Endothelial cell of umbilical vein (primary cell): ENCODE data around the gene DTNA. TPM values are rescaled to one million over a fixed set of nuclear protein-coding genes. Genes with fewer than 3 reads are reported as not detected.
"Not testable (repeated sequence)": the region's sequence is repeated elsewhere in the genome, so short reads cannot be mapped to it uniquely, and the experiment has no call there.

Experiments
- BruUV-seq: library from RNA; stranded (reverse); fragments of 400-500 nt; replicated peaks from 2 replicates; lab custom pipeline; 2021; lab: Mats Ljungman, UMichigan
- CTCF ChIA-PET: fragments of 300-600, 350-600 bp; sonication (Branson Sonifier 250); formaldehyde crosslinking; loops from one replicate; lab custom pipeline; 2021; ENCODE audit warnings: antibody characterized with exemption, inconsistent platforms; lab: Charles Lee
- POLR2A ChIA-PET: fragments of 300-600, 350-600 bp; sonication (Branson Sonifier 250); formaldehyde crosslinking; loops from one replicate; lab custom pipeline; 2021; ENCODE audit warnings: antibody characterized with exemption, inconsistent platforms; lab: Charles Lee
- DNase-seq: peaks from one replicate; pipeline ENCODE4 v3.0.0-alpha.2; 2011; ENCODE audit warnings: low read depth, low spot score
- FAIRE-seq: peaks from 2 replicates; lab custom pipeline; 2011; peaks lifted over from hg19 to GRCh38; lab: Jason Lieb, UNC
- H2AFZ ChIP-seq: 2 replicates; pipeline ENCODE4 v1.6.0; 2012; ENCODE audit warnings: low read depth, low read length, control low read depth, inconsistent platforms
- H3K27ac ChIP-seq: 2 replicates; pipeline ENCODE4 v1.5.1; 2011; ENCODE audit warnings: low read depth, mild to moderate bottlenecking, control low read depth, low read length, moderate library complexity; ENCODE audit not compliant: insufficient read depth
- H3K27me3 ChIP-seq, 2 experiments: 2 replicates each; pipeline versions ENCODE4 v1.6.0 to v1.6.1; 2011; ENCODE audit warnings: low read length in 2 of 2, mixed read lengths in 1 of 2; ENCODE audit not compliant: control insufficient read depth in 2 of 2, insufficient read depth in 2 of 2
- H3K36me3 ChIP-seq, 2 experiments: 2 replicates in 1 of 2; 3 replicates in 1 of 2; pipeline ENCODE4 v1.5.1; 2011; ENCODE audit warnings: low read length in 2 of 2, mild to moderate bottlenecking in 1 of 2, moderate library complexity in 1 of 2; ENCODE audit not compliant: control insufficient read depth in 2 of 2, insufficient read depth in 2 of 2; ENCODE audit errors: extremely low read depth in 1 of 2
- H3K4me1 ChIP-seq: 3 replicates; pipeline ENCODE4 v1.5.1; 2011; ENCODE audit warnings: mild to moderate bottlenecking, low read length; ENCODE audit not compliant: control insufficient read depth, insufficient read depth; ENCODE audit errors: extremely low read depth
- H3K4me2 ChIP-seq: 2 replicates; pipeline ENCODE4 v1.6.1; 2011; ENCODE audit warnings: low read length, control low read depth, mixed read lengths; ENCODE audit not compliant: insufficient read depth
- H3K4me3 ChIP-seq, 3 experiments: fragments of 200-600 bp in 1 of 3; sonication (generic), shearing (Covaris generic) in 1 of 3; replicated peaks in 1 of 3; 2 replicates each; pipeline ENCODE4 v1.5.1; 2011 to 2016; ENCODE audit warnings: control low read depth in 3 of 3, low read length in 3 of 3, mild to moderate bottlenecking in 2 of 3, inconsistent platforms in 1 of 3, low read depth in 1 of 3, moderate library complexity in 1 of 3; ENCODE audit not compliant: insufficient read depth in 1 of 3
- H3K79me2 ChIP-seq: 2 replicates; pipeline ENCODE4 v1.6.0; 2012; ENCODE audit warnings: low read length, inconsistent platforms; ENCODE audit not compliant: control insufficient read depth, insufficient read depth
- H3K9ac ChIP-seq: replicated peaks from 2 replicates; pipeline ENCODE3; 2011; ENCODE audit warnings: low read length, control low read depth; ENCODE audit not compliant: insufficient read depth; ENCODE audit errors: extremely low read depth
- H3K9me1 ChIP-seq: replicated peaks from 3 replicates; pipeline ENCODE4 v1.6.0; 2011; ENCODE audit warnings: mild to moderate bottlenecking, low read length; ENCODE audit not compliant: control insufficient read depth, insufficient read depth; ENCODE audit errors: extremely low read depth
- H3K9me3 ChIP-seq: replicated peaks from 2 replicates; pipeline ENCODE4 v1.5.1; 2012; ENCODE audit warnings: low read length, inconsistent platforms; ENCODE audit not compliant: control insufficient read depth, insufficient read depth
- H4K20me1 ChIP-seq: replicated peaks from 2 replicates; pipeline ENCODE3; 2011; ENCODE audit warnings: mild to moderate bottlenecking, low read length; ENCODE audit not compliant: control insufficient read depth, insufficient read depth; ENCODE audit errors: extremely low read depth
- EZH2 ChIP-seq: IDR thresholded peaks from 2 replicates; pipeline ENCODE4 v1.6.1; 2012; ENCODE audit warnings: borderline replicate concordance, low read depth, mild to moderate bottlenecking, moderate library complexity, low read length, inconsistent platforms; ENCODE audit not compliant: severe bottlenecking
- FOS ChIP-seq: IDR thresholded peaks from 2 replicates; pipeline ENCODE4 v1.6.1; 2011; ENCODE audit warnings: mild to moderate bottlenecking, low read length, moderate library complexity, borderline replicate concordance; ENCODE audit not compliant: insufficient read depth
- GATA2 ChIP-seq: IDR thresholded peaks from 2 replicates; pipeline ENCODE4 v1.7.0; 2011; ENCODE audit warnings: low read depth, mild to moderate bottlenecking, moderate library complexity, mixed read lengths, low read length; ENCODE audit not compliant: insufficient read length, insufficient read depth
- JUN ChIP-seq: IDR thresholded peaks from 2 replicates; pipeline ENCODE4 v1.6.1; 2011; ENCODE audit warnings: borderline replicate concordance, low read depth; ENCODE audit not compliant: insufficient read length, insufficient read depth
- MYC ChIP-seq: IDR thresholded peaks from one replicate; pipeline ENCODE4 v1.6.1; 2011; ENCODE audit warnings: mild to moderate bottlenecking, low read depth, low read length
- POLR2A ChIP-seq: IDR thresholded peaks from 2 replicates; pipeline ENCODE4 v1.6.1; 2012; ENCODE audit warnings: low read depth, mild to moderate bottlenecking, control low read depth, low read length
- POLR2AphosphoS5 ChIP-seq: IDR thresholded peaks from 2 replicates; pipeline ENCODE4 v1.6.1; 2012; ENCODE audit warnings: low read depth, mild to moderate bottlenecking, control low read depth, low read length, moderate library complexity; ENCODE audit not compliant: insufficient read depth
- dilution Hi-C: fragments of 300-500 bp; cut with MboI; formaldehyde crosslinking; loops from one replicate; pipeline ENCODE4 v1.15.0; 2019; ENCODE audit warnings: low sequenced_read_pairs; ENCODE audit not compliant: extremely low pct_ligation_motif_present
- intact Hi-C: fragments of 100-400 bp; cut with micrococcal nuclease; formaldehyde crosslinking; loops from one replicate; pipeline ENCODE4 v1.10.0; 2022
- polyA plus RNA-seq, 4 experiments: library from polyadenylated mRNA; depleted of rRNA in 3 of 4; stranded (reverse) in 3 of 4; unstranded in 1 of 4; fragments of >200 nt; gene quantifications; 2 replicates each; pipeline versions ENCODE4 v1.2.1 to v1.2.3, GENCODE V29; 2011 to 2012; ENCODE audit warnings: missing spikeins in 1 of 4
- total RNA-seq: library from RNA; stranded (reverse); gene quantifications from 2 replicates; pipeline ENCODE4 v1.2.3, GENCODE V29; 2021
- TF ChIP-seq, protein P1 (sequence below): IDR thresholded peaks from 2 replicates; pipeline ENCODE4 v1.6.1; 2011; ENCODE audit not compliant: insufficient read depth, insufficient read length
- TF ChIP-seq, protein P2 (sequence below), 2 donors: IDR thresholded peaks; 1 replicate in 1 of 2; 2 replicates in 1 of 2; pipeline ENCODE4 v1.5.1; 2011; ENCODE audit warnings: low read length in 2 of 2, mild to moderate bottlenecking in 2 of 2, moderate library complexity in 2 of 2, control low read depth in 1 of 2, inconsistent platforms in 1 of 2, low read depth in 1 of 2; ENCODE audit not compliant: insufficient read depth in 1 of 2; ENCODE audit errors: extremely low read depth in 1 of 2

Gene DTNA
- total and polyA plus RNA-seq, 2 donors (not counting 3 experiments of a cell fraction or from before 2014, with no cell fraction given): 6.6 to 15.3 TPM

DNA sequence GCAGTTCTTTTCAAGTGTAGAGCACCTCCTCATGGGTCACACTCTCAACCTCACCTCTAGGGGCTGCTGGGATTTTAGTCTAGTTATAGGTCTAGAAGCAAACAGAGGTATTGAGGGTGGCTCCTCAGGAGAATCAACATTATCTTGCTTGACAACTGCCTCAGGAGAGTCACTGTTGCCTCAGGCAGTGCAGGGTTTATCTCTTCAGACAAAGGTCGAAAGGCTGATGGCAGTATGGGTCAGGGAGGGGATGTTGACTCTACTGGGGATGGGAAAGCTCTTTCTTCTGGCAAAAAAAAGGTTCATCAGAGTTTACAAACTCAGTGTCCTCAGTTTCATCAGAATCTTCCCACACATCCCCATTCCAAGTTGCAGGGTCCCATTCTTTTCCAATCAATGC lies 24.0 kb downstream of the DTNA start:
- dilution Hi-C loops (no loop called here), intact Hi-C loops (no loop called here)
- Histone ChIP-seq H3K27ac (no peak overlapping the region), H4K20me1 (no peaks in the 10 kb centered on the region), H3K9me1 (no peaks in the 10 kb centered on the region), H3K79me2 (no peaks in the 10 kb centered on the region), H3K4me1 (peaks cover 9% of the 10 kb centered on the region), H3K9me3 (no peaks in the 10 kb centered on the region), H2AFZ (no peak overlapping the region), H3K9ac (no peak overlapping the region), H3K27me3 (no peaks in the 10 kb centered on the region), H3K4me2 (no peak overlapping the region), H3K4me3 (no peak overlapping the region), H3K36me3 (no peaks in the 10 kb centered on the region)
- no peak for FAIRE-seq
- POLR2A ChIA-PET: no interaction called here
- TF ChIP-seq FOS (no peak), MYC (no peak), POLR2AphosphoS5 (no peak), EZH2 (no peak), GATA2 (no peak), POLR2A (no peak), JUN (no peak)
- TF ChIP-seq, protein P1, sequence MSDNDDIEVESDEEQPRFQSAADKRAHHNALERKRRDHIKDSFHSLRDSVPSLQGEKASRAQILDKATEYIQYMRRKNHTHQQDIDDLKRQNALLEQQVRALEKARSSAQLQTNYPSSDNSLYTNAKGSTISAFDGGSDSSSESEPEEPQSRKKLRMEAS: no peak
- TF ChIP-seq, protein P2, sequence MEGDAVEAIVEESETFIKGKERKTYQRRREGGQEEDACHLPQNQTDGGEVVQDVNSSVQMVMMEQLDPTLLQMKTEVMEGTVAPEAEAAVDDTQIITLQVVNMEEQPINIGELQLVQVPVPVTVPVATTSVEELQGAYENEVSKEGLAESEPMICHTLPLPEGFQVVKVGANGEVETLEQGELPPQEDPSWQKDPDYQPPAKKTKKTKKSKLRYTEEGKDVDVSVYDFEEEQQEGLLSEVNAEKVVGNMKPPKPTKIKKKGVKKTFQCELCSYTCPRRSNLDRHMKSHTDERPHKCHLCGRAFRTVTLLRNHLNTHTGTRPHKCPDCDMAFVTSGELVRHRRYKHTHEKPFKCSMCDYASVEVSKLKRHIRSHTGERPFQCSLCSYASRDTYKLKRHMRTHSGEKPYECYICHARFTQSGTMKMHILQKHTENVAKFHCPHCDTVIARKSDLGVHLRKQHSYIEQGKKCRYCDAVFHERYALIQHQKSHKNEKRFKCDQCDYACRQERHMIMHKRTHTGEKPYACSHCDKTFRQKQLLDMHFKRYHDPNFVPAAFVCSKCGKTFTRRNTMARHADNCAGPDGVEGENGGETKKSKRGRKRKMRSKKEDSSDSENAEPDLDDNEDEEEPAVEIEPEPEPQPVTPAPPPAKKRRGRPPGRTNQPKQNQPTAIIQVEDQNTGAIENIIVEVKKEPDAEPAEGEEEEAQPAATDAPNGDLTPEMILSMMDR (IDR thresholded peaks at IDR 0.05; ENCODE audit: extremely low read depth in 1 of 2, insufficient read depth in 1 of 2, low read depth in 1 of 2, low read length in 2 of 2): no peak
- no peak for DNase-seq
- BruUV-seq: no TSS peak
- CTCF ChIA-PET: interaction anchor here (1.3 kb wide), 1 partner anchor 73 kb away, joined by 4 read pairs; no protein-coding TSS in a partner anchor

DNA sequence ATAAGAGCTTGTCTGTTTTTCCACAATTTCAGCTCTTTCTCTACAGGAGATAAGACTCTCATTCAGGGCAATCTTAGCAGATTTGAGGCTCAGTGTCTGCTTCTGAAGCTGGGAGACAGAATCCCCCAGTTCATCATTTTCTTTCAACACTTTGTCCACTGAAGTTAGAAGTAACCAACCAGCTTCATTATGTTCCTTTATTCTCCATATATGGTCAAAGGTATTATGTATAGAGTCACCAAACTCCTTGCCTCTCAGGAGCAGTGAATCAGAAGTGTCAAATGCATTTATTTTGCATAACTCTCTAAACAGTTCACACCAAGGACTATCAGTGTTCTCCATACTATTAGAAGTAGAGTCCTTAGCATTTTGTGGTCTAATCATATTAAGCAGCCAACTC lies 24.4 kb downstream of the DTNA start:
- H3K9ac ChIP-seq, H3K36me3 ChIP-seq, DNase-seq, H3K9me1 ChIP-seq, H3K4me3 ChIP-seq, H2AFZ ChIP-seq, FAIRE-seq, H3K27me3 ChIP-seq, H3K9me3 ChIP-seq, H3K4me2 ChIP-seq, intact Hi-C loops, H3K27ac ChIP-seq, BruUV-seq, H3K79me2 ChIP-seq, dilution Hi-C loops, POLR2A ChIA-PET, H4K20me1 ChIP-seq, H3K4me1 ChIP-seq: not testable (repeated sequence)
- CTCF ChIA-PET: interaction anchor here (1.0 to 1.3 kb wide), 2 partner anchors 10 to 73 kb away, joined by 3 to 4 read pairs; no protein-coding TSS in a partner anchor
